HepG2 (cell line): Measurements from ENCODE around the gene EMP2. TPM values are rescaled to one million over a fixed set of nuclear protein-coding genes. Genes with fewer than 3 reads are reported as not detected.

Source experiments
- ATF1 ChIP-seq: IDR thresholded peaks from 2 replicates; pipeline ENCODE4 v1.6.1; 2016; ENCODE audit warnings: mild to moderate bottlenecking, control low read depth
- GTF2F1 ChIP-seq: fragments of 150-350 bp; IDR thresholded peaks from 2 replicates; pipeline ENCODE4 v1.6.1; 2014; ENCODE audit warnings: low read length
- MTA3 ChIP-seq: sonication (generic); formaldehyde crosslinking; IDR thresholded peaks from 2 replicates; pipeline ENCODE4 v1.4.0; 2020; ENCODE audit warnings: missing genetic modification reagents
- NR2C2 ChIP-seq: sonication (generic); formaldehyde crosslinking; IDR thresholded peaks from 2 replicates; pipeline ENCODE4 v1.4.0; 2020; ENCODE audit warnings: missing genetic modification reagents, mild to moderate bottlenecking, moderate library complexity, borderline replicate concordance
- RFX5 ChIP-seq: IDR thresholded peaks from 2 replicates; pipeline ENCODE4 v1.6.1; 2011; ENCODE audit warnings: low read depth, low read length, improper control_type of control experiment
- SNAI1 ChIP-seq: sonication (generic); formaldehyde crosslinking; IDR thresholded peaks from 2 replicates; pipeline ENCODE4 v1.5.0; 2020; ENCODE audit warnings: mild to moderate bottlenecking, missing genetic modification reagents, borderline replicate concordance
- SPEN ChIP-seq: sonication (generic); formaldehyde crosslinking; IDR thresholded peaks from 2 replicates; pipeline ENCODE4 v1.5.1; 2020; ENCODE audit warnings: low read depth, mild to moderate bottlenecking, missing genetic modification reagents
- TBL1XR1 ChIP-seq: fragments of 150-350 bp; IDR thresholded peaks from 2 replicates; pipeline ENCODE4 v1.6.1; 2014; ENCODE audit warnings: borderline replicate concordance, low read length; ENCODE audit not compliant: partially characterized antibody
- ZKSCAN1 ChIP-seq: fragments of 150-350 bp; IDR thresholded peaks from 2 replicates; pipeline ENCODE4 v1.6.1; 2014; ENCODE audit warnings: low read length
- ZMYM4 ChIP-seq: sonication (generic); formaldehyde crosslinking; IDR thresholded peaks from 2 replicates; pipeline ENCODE4 v1.8.1; 2023; ENCODE audit warnings: mild to moderate bottlenecking, missing genetic modification reagents
- ZNF101 ChIP-seq: sonication (generic); formaldehyde crosslinking; IDR thresholded peaks from 2 replicates; pipeline ENCODE4 v1.4.0; 2020; ENCODE audit warnings: mild to moderate bottlenecking, low read depth, missing genetic modification reagents, borderline replicate concordance
- ZNF256 ChIP-seq: sonication (generic); formaldehyde crosslinking; conservative IDR thresholded peaks from 2 replicates; pipeline ENCODE4 v1.4.0; 2020; ENCODE audit warnings: missing genetic modification reagents
- ZNF660 ChIP-seq: sonication (generic); formaldehyde crosslinking; IDR thresholded peaks from 2 replicates; pipeline ENCODE4 v1.5.1; 2020; ENCODE audit warnings: mild to moderate bottlenecking, low read depth, missing genetic modification reagents, borderline replicate concordance
- ZNF670 ChIP-seq: sonication (generic); formaldehyde crosslinking; IDR thresholded peaks from 2 replicates; pipeline ENCODE4 v1.8.0; 2022; ENCODE audit warnings: mild to moderate bottlenecking, missing genetic modification reagents, borderline replicate concordance
- ZNF737 ChIP-seq: sonication (generic); formaldehyde crosslinking; IDR thresholded peaks from 2 replicates; pipeline ENCODE4 v1.5.0; 2020; ENCODE audit warnings: missing genetic modification reagents, mild to moderate bottlenecking, borderline replicate concordance
- ZZZ3 ChIP-seq: sonication (generic); formaldehyde crosslinking; IDR thresholded peaks from 2 replicates; pipeline ENCODE4 v1.4.0; 2020; ENCODE audit warnings: missing genetic modification reagents, mild to moderate bottlenecking, borderline replicate concordance
- polyA plus RNA-seq, 8 experiments: library from polyadenylated mRNA; depleted of rRNA in 3 of 8; stranded (reverse) in 7 of 8; unstranded in 1 of 8; fragments of >200 nt; fragmentation: Illumina TruSeq in 4 of 8; extraction: Trizol in 4 of 8; gene quantifications; 2 replicates each; pipeline versions ENCODE4 v1.2.1 to v1.2.3, GENCODE V29; 2011 to 2016; ENCODE audit warnings: low read depth in 4 of 8, missing spikeins in 1 of 8, mixed read lengths in 1 of 8; ENCODE audit not compliant: insufficient read depth in 1 of 8
- total RNA-seq, 5 experiments: library from RNA; depleted of rRNA; stranded (reverse); fragments of >200 nt; fragmentation: Illumina TruSeq; extraction: Trizol; gene quantifications; 2 replicates each; pipeline ENCODE4 v1.2.3, GENCODE V29; 2016; ENCODE audit warnings: low read depth in 1 of 5
- TF ChIP-seq, protein P1 (sequence below): sonication (generic); formaldehyde crosslinking; IDR thresholded peaks from 2 replicates; pipeline ENCODE4 v1.5.1; 2020; ENCODE audit warnings: mild to moderate bottlenecking, moderate library complexity, missing genetic modification reagents
- TF ChIP-seq, protein P2 (sequence below): sonication (generic); formaldehyde crosslinking; IDR thresholded peaks from 2 replicates; pipeline ENCODE4 v1.4.0; 2020; ENCODE audit warnings: missing genetic modification reagents
- TF ChIP-seq, protein P3 (sequence below): sonication (generic); formaldehyde crosslinking; IDR thresholded peaks from 2 replicates; pipeline ENCODE4 v1.4.0; 2020; ENCODE audit warnings: missing genetic modification reagents

The EMP2 gene
- total and polyA plus RNA-seq, 2 of the 13 experiments (the other 11 are each of a cell fraction or from before 2014, with no cell fraction given): 24.6 to 91.2 TPM

DNA sequence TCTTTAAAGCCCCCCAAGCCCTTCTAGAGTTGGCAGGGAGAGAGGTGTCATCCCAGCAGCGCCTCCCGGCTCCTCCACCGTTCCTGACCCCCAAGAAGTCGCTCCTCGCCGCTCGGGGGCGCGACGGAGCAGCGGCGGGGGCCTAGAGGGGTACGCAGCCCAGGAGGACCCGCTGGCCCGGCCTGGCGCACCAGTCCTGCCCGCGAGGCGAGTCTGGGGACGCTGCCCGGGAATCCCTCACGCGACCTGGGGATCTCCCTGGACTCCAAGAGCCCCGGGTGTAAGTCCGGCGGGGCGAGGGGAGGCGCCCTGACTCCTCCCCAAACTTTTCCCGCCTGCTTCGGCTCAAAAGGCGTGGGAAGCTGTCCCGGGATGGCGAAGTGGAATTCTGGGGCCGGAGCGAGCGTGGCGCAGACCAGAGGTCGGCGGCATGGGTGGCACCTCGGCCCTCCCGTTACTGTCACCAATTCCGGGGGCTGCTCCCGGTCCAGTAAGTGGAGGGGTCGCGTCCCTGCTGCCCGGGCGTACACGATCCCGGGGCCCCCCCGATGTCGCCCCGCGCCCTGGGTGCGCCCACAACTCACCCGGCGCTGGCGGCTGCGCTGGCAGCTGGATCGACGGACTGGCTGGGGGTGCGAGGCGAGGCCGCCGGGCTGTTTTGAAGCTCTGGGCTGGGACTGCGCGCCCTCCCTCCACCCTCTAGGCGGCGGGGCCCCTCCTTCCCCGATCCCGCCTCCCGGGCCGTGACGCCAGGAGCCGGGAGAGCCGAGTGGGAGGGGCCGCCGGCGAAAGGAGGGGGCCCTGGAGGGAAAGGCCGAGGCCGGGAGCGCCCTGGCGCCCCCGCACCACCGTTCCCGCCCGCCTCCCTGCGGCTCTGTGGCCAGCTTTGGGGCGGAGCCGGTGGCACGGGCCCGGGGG is at the start of gene EMP2 (continued):
- TF ChIP-seq GTF2F1 (no peak), ZNF737 (CRISPR knock-in tag) (peak; percentile 83; the same call in 1 of the 2 replicates), ZNF670 (no peak), ZNF256 (CRISPR knock-in tag) (0 out of 2 replicates have a peak, but pooled peaks have one; percentile 74), SNAI1 (CRISPR knock-in tag) (no peak), ATF1 (CRISPR knock-in tag) (no peak), MTA3 (CRISPR knock-in tag) (0 out of 2 replicates have a peak, but pooled peaks have one; percentile 24), ZNF660 (CRISPR knock-in tag) (no peak; the same call in 1 of the 2 replicates), SPEN (CRISPR knock-in tag) (peak; percentile 86), TBL1XR1 (no peak), ZZZ3 (CRISPR knock-in tag) (peak; percentile 89; the same call in 1 of the 2 replicates), ZMYM4 (peak; percentile 78; the same call in 1 of the 2 replicates), ZKSCAN1 (no peak), NR2C2 (CRISPR knock-in tag) (peak; percentile 55; the same call in 1 of the 2 replicates), RFX5 (no peak; the same call in 1 of the 2 replicates), ZNF101 (CRISPR knock-in tag) (peak; percentile 94; the same call in 1 of the 2 replicates)
- TF ChIP-seq, protein P1, sequence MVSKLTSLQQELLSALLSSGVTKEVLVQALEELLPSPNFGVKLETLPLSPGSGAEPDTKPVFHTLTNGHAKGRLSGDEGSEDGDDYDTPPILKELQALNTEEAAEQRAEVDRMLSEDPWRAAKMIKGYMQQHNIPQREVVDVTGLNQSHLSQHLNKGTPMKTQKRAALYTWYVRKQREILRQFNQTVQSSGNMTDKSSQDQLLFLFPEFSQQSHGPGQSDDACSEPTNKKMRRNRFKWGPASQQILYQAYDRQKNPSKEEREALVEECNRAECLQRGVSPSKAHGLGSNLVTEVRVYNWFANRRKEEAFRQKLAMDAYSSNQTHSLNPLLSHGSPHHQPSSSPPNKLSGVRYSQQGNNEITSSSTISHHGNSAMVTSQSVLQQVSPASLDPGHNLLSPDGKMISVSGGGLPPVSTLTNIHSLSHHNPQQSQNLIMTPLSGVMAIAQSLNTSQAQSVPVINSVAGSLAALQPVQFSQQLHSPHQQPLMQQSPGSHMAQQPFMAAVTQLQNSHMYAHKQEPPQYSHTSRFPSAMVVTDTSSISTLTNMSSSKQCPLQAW (CRISPR knock-in tag): no peak; the same call in 1 of the 2 replicates
- TF ChIP-seq, protein P2, sequence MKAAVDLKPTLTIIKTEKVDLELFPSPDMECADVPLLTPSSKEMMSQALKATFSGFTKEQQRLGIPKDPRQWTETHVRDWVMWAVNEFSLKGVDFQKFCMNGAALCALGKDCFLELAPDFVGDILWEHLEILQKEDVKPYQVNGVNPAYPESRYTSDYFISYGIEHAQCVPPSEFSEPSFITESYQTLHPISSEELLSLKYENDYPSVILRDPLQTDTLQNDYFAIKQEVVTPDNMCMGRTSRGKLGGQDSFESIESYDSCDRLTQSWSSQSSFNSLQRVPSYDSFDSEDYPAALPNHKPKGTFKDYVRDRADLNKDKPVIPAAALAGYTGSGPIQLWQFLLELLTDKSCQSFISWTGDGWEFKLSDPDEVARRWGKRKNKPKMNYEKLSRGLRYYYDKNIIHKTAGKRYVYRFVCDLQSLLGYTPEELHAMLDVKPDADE (CRISPR knock-in tag): peak; percentile 97; the same call in 1 of the 2 replicates
- TF ChIP-seq, protein P3, sequence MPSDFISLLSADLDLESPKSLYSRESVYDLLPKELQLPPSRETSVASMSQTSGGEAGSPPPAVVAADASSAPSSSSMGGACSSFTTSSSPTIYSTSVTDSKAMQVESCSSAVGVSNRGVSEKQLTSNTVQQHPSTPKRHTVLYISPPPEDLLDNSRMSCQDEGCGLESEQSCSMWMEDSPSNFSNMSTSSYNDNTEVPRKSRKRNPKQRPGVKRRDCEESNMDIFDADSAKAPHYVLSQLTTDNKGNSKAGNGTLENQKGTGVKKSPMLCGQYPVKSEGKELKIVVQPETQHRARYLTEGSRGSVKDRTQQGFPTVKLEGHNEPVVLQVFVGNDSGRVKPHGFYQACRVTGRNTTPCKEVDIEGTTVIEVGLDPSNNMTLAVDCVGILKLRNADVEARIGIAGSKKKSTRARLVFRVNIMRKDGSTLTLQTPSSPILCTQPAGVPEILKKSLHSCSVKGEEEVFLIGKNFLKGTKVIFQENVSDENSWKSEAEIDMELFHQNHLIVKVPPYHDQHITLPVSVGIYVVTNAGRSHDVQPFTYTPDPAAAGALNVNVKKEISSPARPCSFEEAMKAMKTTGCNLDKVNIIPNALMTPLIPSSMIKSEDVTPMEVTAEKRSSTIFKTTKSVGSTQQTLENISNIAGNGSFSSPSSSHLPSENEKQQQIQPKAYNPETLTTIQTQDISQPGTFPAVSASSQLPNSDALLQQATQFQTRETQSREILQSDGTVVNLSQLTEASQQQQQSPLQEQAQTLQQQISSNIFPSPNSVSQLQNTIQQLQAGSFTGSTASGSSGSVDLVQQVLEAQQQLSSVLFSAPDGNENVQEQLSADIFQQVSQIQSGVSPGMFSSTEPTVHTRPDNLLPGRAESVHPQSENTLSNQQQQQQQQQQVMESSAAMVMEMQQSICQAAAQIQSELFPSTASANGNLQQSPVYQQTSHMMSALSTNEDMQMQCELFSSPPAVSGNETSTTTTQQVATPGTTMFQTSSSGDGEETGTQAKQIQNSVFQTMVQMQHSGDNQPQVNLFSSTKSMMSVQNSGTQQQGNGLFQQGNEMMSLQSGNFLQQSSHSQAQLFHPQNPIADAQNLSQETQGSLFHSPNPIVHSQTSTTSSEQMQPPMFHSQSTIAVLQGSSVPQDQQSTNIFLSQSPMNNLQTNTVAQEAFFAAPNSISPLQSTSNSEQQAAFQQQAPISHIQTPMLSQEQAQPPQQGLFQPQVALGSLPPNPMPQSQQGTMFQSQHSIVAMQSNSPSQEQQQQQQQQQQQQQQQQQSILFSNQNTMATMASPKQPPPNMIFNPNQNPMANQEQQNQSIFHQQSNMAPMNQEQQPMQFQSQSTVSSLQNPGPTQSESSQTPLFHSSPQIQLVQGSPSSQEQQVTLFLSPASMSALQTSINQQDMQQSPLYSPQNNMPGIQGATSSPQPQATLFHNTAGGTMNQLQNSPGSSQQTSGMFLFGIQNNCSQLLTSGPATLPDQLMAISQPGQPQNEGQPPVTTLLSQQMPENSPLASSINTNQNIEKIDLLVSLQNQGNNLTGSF (CRISPR knock-in tag): peak; percentile 86
